Measurements from ENCODE around the gene TRAM2. TPM values are rescaled to one million over a fixed set of nuclear protein-coding genes. Genes with fewer than 3 reads are reported as not detected.

The TRAM2 gene
- total RNA-seq, 1 experiment from 2014 or later, result 21.2 TPM

DNA sequence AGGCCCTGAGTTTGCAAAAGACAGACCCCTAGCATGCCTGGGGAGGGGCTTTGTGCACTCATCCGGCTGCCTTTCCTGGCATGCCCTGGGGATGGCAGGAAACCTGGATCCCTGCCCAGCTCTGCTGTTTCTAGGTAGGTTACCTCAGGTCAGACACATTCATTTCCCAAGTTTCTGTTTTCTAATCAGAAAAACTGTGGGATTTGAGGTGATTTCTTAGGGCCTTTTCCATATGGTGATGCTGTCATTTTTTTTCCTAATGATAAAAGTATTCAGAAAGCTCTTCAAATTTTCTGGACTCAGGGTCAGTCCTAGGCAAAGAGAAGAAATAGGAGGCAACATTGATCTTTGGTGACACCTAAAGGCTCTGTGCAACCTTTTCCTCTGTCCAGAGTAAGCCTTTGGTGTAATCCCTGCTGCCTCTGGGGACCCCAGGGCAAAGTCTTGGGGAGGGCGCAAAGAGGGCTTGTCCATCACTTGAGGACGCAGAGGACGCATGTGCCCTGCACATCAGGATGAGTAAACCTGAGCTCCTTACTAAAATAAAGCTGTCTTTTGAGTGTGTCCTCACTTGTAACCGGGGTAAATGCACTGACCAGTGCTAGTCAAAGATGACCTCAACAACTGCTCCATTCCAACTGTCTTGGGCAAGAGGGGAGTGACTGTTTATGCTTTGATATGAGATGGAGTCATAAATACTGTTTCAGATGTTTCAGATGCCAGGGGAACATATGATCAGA lies 13.5 kb upstream of the TRAM2 start:
- Histone ChIP-seq H3K4me1 (ENCODE audit: insufficient read depth, low read length) (no peaks in the 10 kb centered on the region), H2BK5ac (ENCODE audit: insufficient read length, low read length) (no peak overlapping the region), H3K4ac (ENCODE audit: low read depth, low read length) (no peak overlapping the region), H3K27ac (ENCODE audit: insufficient read length, low read depth, low read length) (no peak overlapping the region), H3K56ac (ENCODE audit: insufficient read length, low read depth, low read length) (no peak overlapping the region), H4K8ac (replicated peaks; ENCODE audit: insufficient read length, low read depth, low read length) (no peak overlapping the region), H2AK5ac (ENCODE audit: insufficient read length, low read length) (no peak overlapping the region), H3K79me2 (ENCODE audit: insufficient read depth, low read length) (no peaks in the 10 kb centered on the region), H2BK12ac (ENCODE audit: insufficient read length, low read depth, low read length) (no peak overlapping the region), H3T11ph (ENCODE audit: low read length) (no peak overlapping the region), H3K23ac (ENCODE audit: insufficient read length, low read depth, low read length) (no peak overlapping the region), H3K14ac (ENCODE audit: insufficient read depth, low read length) (no peak overlapping the region), H3K9ac (ENCODE audit: extremely low read depth, insufficient read length, low read length) (no peak overlapping the region), H3K18ac (ENCODE audit: insufficient read length, low read depth, low read length) (no peak overlapping the region), H4K5ac (ENCODE audit: insufficient read length, low read depth, low read length) (no peak overlapping the region), H3K27me3 (ENCODE audit: insufficient read depth, low read length) (no peaks in the 10 kb centered on the region; the same call in 1 of the 2 replicates), H2BK15ac (ENCODE audit: low read depth, low read length) (no peak overlapping the region), H2AFZ (ENCODE audit: low read length) (no peak overlapping the region), H4K20me1 (ENCODE audit: control insufficient read depth, insufficient read depth, insufficient read length) (no peaks in the 10 kb centered on the region), H4K91ac (ENCODE audit: insufficient read length, low read depth, low read length) (no peak overlapping the region), H3K9me3 (ENCODE audit: control insufficient read depth, low read depth, low read length) (no peaks in the 10 kb centered on the region), H2BK120ac (ENCODE audit: low read depth, low read length, poor library complexity, severe bottlenecking) (no peak overlapping the region), H3K23me2 (ENCODE audit: insufficient read length, low read depth, low read length, poor library complexity, severe bottlenecking) (no peaks in the 10 kb centered on the region), H2BK20ac (ENCODE audit: low read depth, low read length, poor library complexity, severe bottlenecking) (no peak overlapping the region), H3K79me1 (ENCODE audit: insufficient read depth, low read depth, low read length, poor library complexity, severe bottlenecking) (no peaks in the 10 kb centered on the region), H3K4me2 (ENCODE audit: insufficient read depth, insufficient read length, low read length) (no peak overlapping the region)
- H3K4me1 Mint-ChIP-seq, result peaks cover 24% of the 10 kb centered on the region in 2 experiments
- DNase-seq, result no peak
- WGBS (ENCODE audit: extremely low coverage, insufficient read length, low lambda C conversion rate), result no CpG with 5 or more reads among the region's 5 CpGs
- TF ChIP-seq, protein P1, sequence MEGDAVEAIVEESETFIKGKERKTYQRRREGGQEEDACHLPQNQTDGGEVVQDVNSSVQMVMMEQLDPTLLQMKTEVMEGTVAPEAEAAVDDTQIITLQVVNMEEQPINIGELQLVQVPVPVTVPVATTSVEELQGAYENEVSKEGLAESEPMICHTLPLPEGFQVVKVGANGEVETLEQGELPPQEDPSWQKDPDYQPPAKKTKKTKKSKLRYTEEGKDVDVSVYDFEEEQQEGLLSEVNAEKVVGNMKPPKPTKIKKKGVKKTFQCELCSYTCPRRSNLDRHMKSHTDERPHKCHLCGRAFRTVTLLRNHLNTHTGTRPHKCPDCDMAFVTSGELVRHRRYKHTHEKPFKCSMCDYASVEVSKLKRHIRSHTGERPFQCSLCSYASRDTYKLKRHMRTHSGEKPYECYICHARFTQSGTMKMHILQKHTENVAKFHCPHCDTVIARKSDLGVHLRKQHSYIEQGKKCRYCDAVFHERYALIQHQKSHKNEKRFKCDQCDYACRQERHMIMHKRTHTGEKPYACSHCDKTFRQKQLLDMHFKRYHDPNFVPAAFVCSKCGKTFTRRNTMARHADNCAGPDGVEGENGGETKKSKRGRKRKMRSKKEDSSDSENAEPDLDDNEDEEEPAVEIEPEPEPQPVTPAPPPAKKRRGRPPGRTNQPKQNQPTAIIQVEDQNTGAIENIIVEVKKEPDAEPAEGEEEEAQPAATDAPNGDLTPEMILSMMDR (conservative IDR thresholded peaks at IDR 0.05), result no peak; the same call in 2 of the 3 replicates
- no peak overlapping the region for H3K27ac Mint-ChIP-seq
- no peaks in the 10 kb centered on the region for H3K36me3 Mint-ChIP-seq (ENCODE audit: insufficient read depth in 1 of 3, low read depth in 3 of 3)
- no peaks in the 10 kb centered on the region for H3K9me3 Mint-ChIP-seq
- no peaks in the 10 kb centered on the region for H3K27me3 Mint-ChIP-seq (ENCODE audit: low read depth)
- H3K4me3 Mint-ChIP-seq, result no peak overlapping the region

Measured in H9 (cell line).